Measurements from ENCODE around the gene FAAH2.
"Not testable (repeated sequence)": the region's sequence is repeated elsewhere in the genome, so short reads cannot be mapped to it uniquely, and the experiment has no call there.

The FAAH2 gene

GRCh38 chrX:57380026-57380796 is 93.7 kb downstream of the FAAH2 start:
- DNase-seq (ENCODE audit: low spot score), result no peak

GRCh38 chrX:57394162-57394561 is 107.7 kb downstream of the FAAH2 start:
- not testable (repeated sequence) for DNase-seq (ENCODE audit: low spot score)

- DNase-seq (ENCODE audit: low spot score), result not testable (repeated sequence)
Observed at GRCh38 chrX:57403191-57403590, 116.7 kb downstream of the FAAH2 start.

- DNase-seq (ENCODE audit: low spot score), result no peak
Observed at GRCh38 chrX:57406149-57406548, 119.6 kb downstream of the FAAH2 start.

- DNase-seq (ENCODE audit: low spot score), result no peak
Observed at GRCh38 chrX:57417827-57418226, 131.3 kb downstream of the FAAH2 start.

GRCh38 chrX:57422289-57422688 is 135.8 kb downstream of the FAAH2 start:
- peak; percentile 1 for DNase-seq (ENCODE audit: low spot score)

GRCh38 chrX:57422790-57423189 is 136.3 kb downstream of the FAAH2 start:
- no peak for DNase-seq (ENCODE audit: low spot score)

GRCh38 chrX:57445076-57445475 is 158.6 kb downstream of the FAAH2 start:
- DNase-seq (ENCODE audit: low spot score), result no peak

GRCh38 chrX:57445832-57446231 is 159.3 kb downstream of the FAAH2 start:
- no peak for DNase-seq (ENCODE audit: low spot score)

GRCh38 chrX:57447856-57448255 is 161.3 kb downstream of the FAAH2 start:
- no peak for DNase-seq (ENCODE audit: low spot score)

- DNase-seq (ENCODE audit: low spot score), result no peak
Observed at GRCh38 chrX:57451426-57452020, 165.0 kb downstream of the FAAH2 start.

- DNase-seq (ENCODE audit: low spot score), result peak; percentile 3
Observed at GRCh38 chrX:57453901-57454300, 167.4 kb downstream of the FAAH2 start.

GRCh38 chrX:57481514-57481913 is 195.0 kb downstream of the FAAH2 start:
- DNase-seq (ENCODE audit: low spot score), result no peak

- DNase-seq (ENCODE audit: low spot score), result no peak
Observed at GRCh38 chrX:57516491-57516890, 230.0 kb downstream of the FAAH2 start.

- DNase-seq (ENCODE audit: low spot score), result no peak
Observed at GRCh38 chrX:57519578-57520118, 233.1 kb downstream of the FAAH2 start.

- no peak for DNase-seq (ENCODE audit: low spot score)
Observed at GRCh38 chrX:57528670-57529255, 242.3 kb downstream of the FAAH2 start.
